Stimulated activated naive CD8-positive, alpha-beta T cell treated with anti-CD3 and anti-CD28 coated beads, Interleukin-15, amount 100 ng/mL, for 72 hours (primary cell): ENCODE measurements around the gene GLCE.
A peak's percentile ranks its signal among the peaks of the same experiment; 100 is the strongest.
"Not testable (repeated sequence)": the region's sequence is repeated elsewhere in the genome, so short reads cannot be mapped to it uniquely, and the experiment has no call there.

ENCODE experiments used
- ATAC-seq: fragments of 150-1000 bp; cut with Tn5 transposase; 2 replicates; pipeline ENCODE4 v1.10.0; 2021; ENCODE audit warnings: mild to moderate bottlenecking, moderate library complexity
- DNase-seq, 2 donors: peaks; one replicate each; pipeline ENCODE4 v3.0.0; 2021 to 2022
- H3K27ac Mint-ChIP-seq, 2 donors: one replicate each; pipeline ENCODE4 v1.8.0; 2022; ENCODE audit warnings: mild to moderate bottlenecking in 2 of 2, mixed read lengths in 2 of 2, moderate library complexity in 2 of 2
- H3K27me3 Mint-ChIP-seq: one replicate; pipeline ENCODE4 v1.8.0; 2022; ENCODE audit warnings: mixed read lengths
- H3K4me1 Mint-ChIP-seq: one replicate; pipeline ENCODE4 v1.8.0; 2022; ENCODE audit warnings: mild to moderate bottlenecking, mixed read lengths
- H3K4me3 Mint-ChIP-seq, 2 donors: one replicate each; pipeline ENCODE4 v1.8.0; 2022; ENCODE audit warnings: mild to moderate bottlenecking in 2 of 2, mixed read lengths in 2 of 2, moderate library complexity in 1 of 2
- H3K9me3 Mint-ChIP-seq, 2 donors: one replicate each; pipeline ENCODE4 v1.8.0; 2022; ENCODE audit warnings: mixed read lengths in 2 of 2

Gene GLCE

DNA sequence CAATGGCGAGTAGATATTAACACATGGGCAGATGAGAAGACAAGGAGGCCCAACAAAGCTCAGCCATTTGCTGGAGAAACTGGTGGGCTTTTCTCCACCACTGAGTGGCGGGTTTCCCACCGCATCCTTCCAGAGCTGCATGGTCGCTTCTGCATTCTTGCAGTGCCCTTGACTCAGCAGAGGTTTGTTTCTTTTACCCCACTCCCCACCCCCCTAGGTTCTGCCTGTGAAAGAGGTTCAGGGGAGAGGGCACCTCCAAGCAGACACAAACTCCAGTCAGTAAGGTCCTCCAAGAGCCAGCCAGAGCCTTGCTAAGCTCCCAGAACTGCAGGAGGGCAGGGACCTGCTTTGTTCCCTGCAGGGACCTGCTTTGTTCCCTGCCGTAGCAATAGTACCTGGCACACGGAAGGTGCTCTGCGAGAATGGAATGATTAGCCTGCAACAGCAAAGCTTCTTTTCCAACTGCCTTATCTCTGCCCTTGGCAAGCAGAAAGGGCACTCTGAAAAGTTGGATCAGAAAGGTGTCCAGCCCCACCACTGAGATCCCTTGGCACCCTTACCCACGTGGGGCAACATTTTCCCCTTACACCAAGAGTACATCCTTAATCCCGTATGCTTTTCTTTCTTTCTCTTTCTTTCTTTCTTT lies 139.6 kb downstream of the GLCE start:
- peaks cover 7% of the 10 kb centered on the region for H3K4me1 Mint-ChIP-seq
- no peak overlapping the region for H3K4me3 Mint-ChIP-seq
- DNase-seq (no peak), ATAC-seq (no peak)
- no peak overlapping the region for H3K27ac Mint-ChIP-seq
- H3K9me3 Mint-ChIP-seq: no peaks in the 10 kb centered on the region
- peaks cover 82% of the 10 kb centered on the region for H3K27me3 Mint-ChIP-seq

DNA sequence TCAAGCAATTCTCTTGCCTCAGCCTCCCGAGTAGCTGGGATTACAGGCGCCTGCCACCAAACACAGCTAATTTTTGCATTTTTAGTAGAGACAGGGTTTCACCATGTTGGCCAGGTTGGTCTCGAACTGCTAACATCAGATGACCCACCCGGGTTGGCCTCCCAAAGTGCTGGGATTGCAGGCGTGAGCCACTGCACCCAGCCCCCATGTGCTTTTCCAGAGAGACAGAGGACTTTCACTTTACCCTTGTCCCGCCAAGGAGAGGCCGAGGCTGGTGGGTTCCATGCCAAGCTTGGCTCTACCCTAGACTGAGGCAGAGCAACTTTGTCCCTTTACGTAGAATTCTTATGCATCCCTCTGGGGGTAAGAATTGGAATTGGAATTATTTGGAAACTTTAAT lies 140.7 kb downstream of the GLCE start:
- Mint-ChIP-seq H3K27ac (peak overlapping the region in 1 of 2 donors; percentile 29), H3K27me3 (peaks cover 75% of the 10 kb centered on the region)
- not testable (repeated sequence) for H3K4me3 Mint-ChIP-seq, H3K4me1 Mint-ChIP-seq, H3K9me3 Mint-ChIP-seq, DNase-seq, ATAC-seq

DNA sequence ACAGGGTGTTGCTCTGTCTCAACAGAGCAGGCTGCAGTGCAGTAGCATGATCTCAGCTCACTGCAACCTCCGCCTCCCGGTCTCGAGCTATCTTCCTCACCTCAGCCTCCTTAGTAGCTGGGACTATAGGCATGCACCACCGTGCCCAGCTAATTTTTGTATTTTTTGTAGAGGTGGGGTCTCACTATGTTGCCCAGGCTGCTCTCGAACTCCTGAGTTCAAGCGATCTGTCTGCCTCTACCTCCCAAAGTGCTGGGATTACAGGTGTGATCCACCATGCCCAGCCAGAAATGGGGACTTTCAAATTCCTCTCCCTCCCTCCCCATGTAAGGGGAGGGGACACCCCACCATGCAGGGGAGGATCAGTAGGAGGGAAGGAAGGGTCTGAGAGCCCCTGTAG lies 141.7 kb downstream of the GLCE start:
- H3K9me3 Mint-ChIP-seq, H3K4me3 Mint-ChIP-seq, H3K27ac Mint-ChIP-seq, ATAC-seq, DNase-seq, H3K4me1 Mint-ChIP-seq: not testable (repeated sequence)
- H3K27me3 Mint-ChIP-seq: peaks cover 66% of the 10 kb centered on the region

DNA sequence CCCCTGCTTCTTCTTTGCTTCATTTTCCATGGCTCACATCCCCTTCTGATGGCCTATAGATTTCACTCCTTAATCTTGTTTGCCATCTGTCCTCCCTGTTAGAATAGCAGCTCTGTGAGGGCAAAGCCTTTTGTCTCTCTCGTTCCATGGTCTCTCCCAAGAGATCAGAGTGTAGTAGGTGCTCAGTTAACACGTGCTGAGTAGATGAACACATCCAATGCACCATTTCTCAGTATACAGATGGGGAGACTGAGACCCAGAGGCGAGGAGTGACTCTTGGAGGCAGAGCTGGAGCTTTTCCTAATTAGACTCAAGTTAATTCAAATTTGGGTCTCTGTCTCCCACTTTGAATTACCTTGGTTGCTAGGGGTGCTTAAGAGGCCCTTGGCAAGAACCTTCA lies 142.5 kb downstream of the GLCE start:
- Mint-ChIP-seq H3K4me3 (no peak overlapping the region), H3K27ac (no peak overlapping the region), H3K27me3 (peaks cover 66% of the 10 kb centered on the region), H3K9me3 (no peaks in the 10 kb centered on the region), H3K4me1 (peaks cover 7% of the 10 kb centered on the region)
- no peak for ATAC-seq
- no peak for DNase-seq

DNA sequence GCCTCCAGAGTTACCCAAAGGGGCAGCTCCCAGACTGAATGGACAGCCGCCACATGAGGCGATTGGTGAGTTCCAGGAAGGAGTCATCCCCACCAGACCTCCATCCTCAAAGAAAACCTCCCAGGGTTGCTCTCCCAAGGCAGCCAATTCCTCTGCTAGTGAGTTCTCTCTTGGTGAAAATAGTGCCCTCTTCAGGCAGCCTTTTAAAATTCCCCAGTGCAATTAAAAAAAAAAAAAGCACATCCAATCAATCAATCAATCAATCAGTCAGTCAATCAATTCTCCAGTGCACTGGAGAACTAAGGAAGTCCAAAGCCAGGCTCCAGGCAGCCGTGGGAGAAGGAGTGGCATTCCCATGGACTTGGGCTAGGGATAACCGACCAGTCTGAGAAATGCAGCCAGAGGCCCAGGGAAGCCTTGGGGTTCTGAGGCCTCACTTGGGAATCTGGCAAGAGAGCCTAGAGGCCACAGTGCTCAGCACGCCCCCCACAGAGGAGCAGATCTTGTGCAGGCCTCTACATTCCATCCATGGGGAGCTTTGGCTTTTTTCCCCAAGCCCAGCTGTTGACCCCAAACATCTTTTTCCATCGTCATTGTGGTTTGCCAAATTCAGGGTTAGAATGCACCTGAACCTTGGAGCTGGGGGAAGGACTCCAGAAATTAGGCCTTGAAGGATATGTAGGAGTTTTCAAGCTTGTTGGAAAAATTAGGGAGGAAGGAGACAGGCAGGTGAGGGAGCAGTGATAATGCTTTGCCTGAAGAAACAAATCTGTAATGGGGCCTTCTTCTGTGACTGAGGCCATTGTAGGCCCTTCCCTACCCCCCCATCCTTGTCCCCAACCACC lies 143.1 kb downstream of the GLCE start:
- Mint-ChIP-seq H3K27me3 (peaks cover 60% of the 10 kb centered on the region), H3K4me1 (peaks cover 7% of the 10 kb centered on the region), H3K27ac (no peak overlapping the region), H3K4me3 (no peak overlapping the region), H3K9me3 (no peaks in the 10 kb centered on the region)
- no peak for DNase-seq
- ATAC-seq: no peak

DNA sequence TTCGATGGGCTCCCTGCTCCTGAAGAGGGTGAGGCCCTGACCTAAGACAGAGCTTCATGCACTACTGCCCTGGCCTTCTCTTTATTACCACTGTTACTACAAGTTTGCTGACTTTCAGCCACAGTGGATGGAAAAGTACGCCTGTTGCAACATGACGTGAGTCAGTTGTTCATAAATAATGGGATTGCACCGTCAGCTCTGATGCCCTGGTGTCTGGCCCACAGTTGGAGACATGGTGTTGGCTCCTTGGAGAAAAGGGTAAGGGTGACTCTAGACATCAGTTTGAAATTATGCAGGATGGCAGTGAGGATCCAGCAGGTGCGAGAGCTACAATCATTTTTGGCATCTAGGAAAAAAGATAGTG lies 143.7 kb downstream of the GLCE start:
- DNase-seq (no peak), ATAC-seq (no peak)

DNA sequence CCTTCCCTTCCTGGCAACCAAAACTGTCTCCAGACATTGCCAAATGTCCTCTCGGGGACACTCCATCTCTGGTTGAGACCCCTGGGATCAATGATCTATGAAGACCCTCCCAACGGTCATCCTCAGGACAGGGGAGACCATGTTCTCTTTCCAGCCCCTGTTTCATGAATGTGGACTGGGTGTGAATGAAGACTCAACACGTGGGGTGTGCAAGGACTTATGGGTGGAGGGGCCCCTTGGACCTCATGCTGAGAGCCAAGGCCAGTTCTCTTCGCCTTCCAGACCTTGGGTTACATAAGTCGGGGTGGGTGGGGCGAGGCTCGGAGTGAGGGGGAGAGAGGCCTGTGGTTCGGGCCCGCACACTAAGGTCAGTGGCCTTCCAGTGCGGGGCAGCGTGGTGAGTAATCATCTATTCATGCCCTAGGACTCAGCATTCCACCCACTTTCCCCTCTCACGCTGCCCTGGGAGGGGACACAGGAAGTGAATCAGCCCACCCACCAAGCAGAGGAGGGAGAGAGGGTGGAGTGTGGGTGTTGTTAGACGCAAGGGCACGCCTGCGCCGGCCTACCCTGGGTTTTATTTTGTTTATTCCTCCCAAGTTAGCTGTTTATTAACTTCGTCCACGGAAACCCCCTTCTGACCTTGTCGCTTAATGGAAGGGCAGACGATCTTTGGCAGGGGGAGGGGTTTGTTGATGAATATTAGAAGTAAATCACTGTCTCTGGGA lies 144.9 kb downstream of the GLCE start:
- no peaks in the 10 kb centered on the region for H3K9me3 Mint-ChIP-seq
- H3K27me3 Mint-ChIP-seq: peaks cover 43% of the 10 kb centered on the region
- DNase-seq (no peak), ATAC-seq (no peak)
- no peak overlapping the region for H3K27ac Mint-ChIP-seq
- H3K4me3 Mint-ChIP-seq: no peak overlapping the region
- H3K4me1 Mint-ChIP-seq: no peaks in the 10 kb centered on the region

More for the DNA sequence above, 143.7 kb downstream of the GLCE start:
- Mint-ChIP-seq H3K27ac (no peak overlapping the region), H3K27me3 (peaks cover 55% of the 10 kb centered on the region), H3K9me3 (no peaks in the 10 kb centered on the region), H3K4me1 (peaks cover 6% of the 10 kb centered on the region), H3K4me3 (no peak overlapping the region)

DNA sequence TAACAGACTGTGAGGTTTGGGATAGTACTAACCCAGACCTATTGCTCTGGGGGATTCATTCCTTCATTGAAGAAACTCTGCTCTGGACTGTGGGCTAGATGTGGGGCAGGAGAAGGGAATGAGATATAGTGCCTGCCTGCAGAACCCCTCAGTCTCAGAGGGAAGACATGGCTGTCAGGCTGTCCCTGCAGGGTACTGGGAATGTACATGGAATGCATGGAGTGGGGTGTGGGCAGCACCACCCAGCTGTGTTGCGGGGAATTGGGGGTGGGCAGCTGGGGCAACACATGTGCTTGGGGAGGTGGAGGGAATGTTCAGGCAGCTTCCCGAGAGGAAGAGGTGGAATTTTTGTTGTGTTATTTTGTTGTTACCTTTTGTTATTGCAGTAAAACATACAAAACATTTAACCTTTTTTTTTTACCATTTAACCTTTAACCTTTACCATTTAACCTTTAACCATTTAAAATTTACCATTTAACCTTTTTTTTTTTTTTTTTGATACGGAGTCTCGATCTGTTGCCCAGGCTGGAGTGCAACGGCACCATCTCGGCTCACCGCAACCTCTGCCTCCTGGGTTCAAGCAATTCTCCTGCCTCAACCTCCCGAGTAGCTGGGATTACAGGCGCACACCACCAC lies 145.6 kb downstream of the GLCE start:
- H3K27me3 Mint-ChIP-seq: peaks cover 36% of the 10 kb centered on the region
- no peak overlapping the region for H3K27ac Mint-ChIP-seq
- no peaks in the 10 kb centered on the region for H3K4me1 Mint-ChIP-seq
- H3K4me3 Mint-ChIP-seq: no peak overlapping the region
- ATAC-seq (no peak), DNase-seq (no peak)
- no peaks in the 10 kb centered on the region for H3K9me3 Mint-ChIP-seq

DNA sequence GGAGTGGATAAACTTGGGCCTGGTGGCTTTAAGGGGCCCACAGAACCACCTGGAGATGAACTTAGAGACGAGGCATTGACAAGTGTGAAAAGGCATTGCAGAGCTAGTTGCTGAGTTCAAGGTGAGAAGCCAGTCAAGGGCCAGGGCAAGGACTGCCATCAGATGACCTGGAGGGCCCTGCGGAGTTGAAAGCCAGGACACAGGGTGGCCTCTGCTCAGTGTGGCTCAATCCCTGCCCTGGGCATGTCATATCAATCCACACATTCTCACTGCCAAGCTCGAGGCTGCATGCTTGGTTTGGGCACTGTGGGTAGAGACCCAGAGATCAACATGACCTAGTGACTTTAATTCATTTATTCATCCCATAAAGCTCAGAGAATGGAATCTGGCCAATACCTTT lies 147.5 kb downstream of the GLCE start:
- no peak overlapping the region for H3K27ac Mint-ChIP-seq
- no peak overlapping the region for H3K4me3 Mint-ChIP-seq
- H3K4me1 Mint-ChIP-seq: no peaks in the 10 kb centered on the region
- peaks cover 17% of the 10 kb centered on the region for H3K27me3 Mint-ChIP-seq
- H3K9me3 Mint-ChIP-seq: no peaks in the 10 kb centered on the region
- ATAC-seq (no peak), DNase-seq (no peak)

DNA sequence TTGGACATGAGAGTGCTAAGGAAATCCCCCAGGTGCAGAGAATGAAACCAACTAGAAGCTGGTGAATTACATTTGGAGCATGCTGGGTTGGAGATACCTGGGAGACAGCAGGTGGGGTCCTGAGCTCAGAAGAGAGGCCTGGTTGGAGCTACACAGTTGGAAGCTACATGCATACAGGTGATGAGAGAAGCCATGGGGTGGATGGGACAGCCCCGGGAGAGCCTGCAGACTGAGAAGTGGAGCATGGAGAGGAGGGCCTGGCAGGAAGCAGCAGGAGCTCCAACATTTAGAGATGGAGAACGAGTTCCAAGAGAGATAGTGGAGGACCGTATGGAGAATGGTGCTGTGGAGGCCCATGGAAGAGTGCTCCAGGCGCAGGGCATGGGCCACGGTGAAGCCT lies 148.5 kb downstream of the GLCE start:
- no peak overlapping the region for H3K4me3 Mint-ChIP-seq
- H3K4me1 Mint-ChIP-seq: no peaks in the 10 kb centered on the region
- H3K9me3 Mint-ChIP-seq: no peaks in the 10 kb centered on the region
- DNase-seq: no peak
- ATAC-seq: no peak
- H3K27ac Mint-ChIP-seq: no peak overlapping the region
- H3K27me3 Mint-ChIP-seq: peaks cover 9% of the 10 kb centered on the region

DNA sequence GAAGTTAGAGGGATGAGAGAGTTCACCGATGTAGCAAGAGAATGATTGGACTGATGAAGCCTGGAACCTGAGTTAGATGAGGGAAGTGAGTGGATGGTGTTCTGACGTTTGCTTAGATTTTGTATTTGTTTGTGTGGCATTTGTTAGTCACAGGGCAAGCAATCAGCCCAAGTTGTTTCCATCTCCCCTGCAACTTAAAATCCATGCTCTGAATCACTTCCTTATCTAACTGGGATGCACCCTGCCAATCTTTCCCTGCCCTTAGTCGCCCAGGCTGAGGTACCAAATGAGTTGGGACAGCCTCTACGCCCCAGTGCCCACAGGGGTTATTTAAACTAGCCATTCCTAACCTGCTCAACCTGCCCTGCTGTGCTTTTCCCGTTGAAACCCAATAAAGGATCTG lies 150.9 kb downstream of the GLCE start:
- H3K4me1 Mint-ChIP-seq: no peaks in the 10 kb centered on the region
- no peak for DNase-seq
- no peaks in the 10 kb centered on the region for H3K9me3 Mint-ChIP-seq
- no peak overlapping the region for H3K4me3 Mint-ChIP-seq
- H3K27me3 Mint-ChIP-seq: peaks cover 14% of the 10 kb centered on the region
- H3K27ac Mint-ChIP-seq: peak overlapping the region in 1 of 2 donors; percentile 27
- ATAC-seq: no peak

DNA sequence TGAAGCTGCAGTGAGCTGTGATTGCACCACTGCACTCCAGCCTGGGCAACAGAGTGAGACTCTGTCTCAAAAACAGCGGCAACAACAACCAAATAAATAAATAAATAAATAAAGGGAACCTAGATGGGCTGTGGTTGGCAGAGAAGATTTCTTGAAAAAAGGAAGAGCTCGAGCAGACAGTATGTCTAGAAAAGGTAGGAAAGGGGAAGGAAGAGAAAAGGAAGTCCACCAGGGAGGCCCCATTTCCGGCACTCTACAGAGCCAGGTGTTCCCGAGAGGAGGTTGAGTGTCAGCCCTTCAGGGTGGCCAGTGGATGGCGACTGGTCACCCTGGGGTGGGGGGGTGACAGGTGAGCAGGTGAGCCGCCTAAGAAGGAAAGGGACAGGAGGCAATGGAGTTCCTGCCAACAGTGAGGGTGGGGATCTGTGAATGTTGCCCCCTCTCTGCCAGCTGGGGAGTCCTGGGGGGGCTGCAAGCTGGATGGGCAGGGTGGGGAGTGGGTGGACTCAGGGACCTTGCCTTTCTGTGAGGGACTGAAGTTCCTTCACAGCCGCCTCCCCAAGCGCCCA lies 153.1 kb downstream of the GLCE start:
- no peaks in the 10 kb centered on the region for H3K4me1 Mint-ChIP-seq
- no peak for DNase-seq
- H3K27ac Mint-ChIP-seq: peak overlapping the region in 1 of 2 donors; percentile 36
- peaks cover 21% of the 10 kb centered on the region for H3K27me3 Mint-ChIP-seq
- H3K4me3 Mint-ChIP-seq: no peak overlapping the region
- no peak for ATAC-seq
- H3K9me3 Mint-ChIP-seq: no peaks in the 10 kb centered on the region

DNA sequence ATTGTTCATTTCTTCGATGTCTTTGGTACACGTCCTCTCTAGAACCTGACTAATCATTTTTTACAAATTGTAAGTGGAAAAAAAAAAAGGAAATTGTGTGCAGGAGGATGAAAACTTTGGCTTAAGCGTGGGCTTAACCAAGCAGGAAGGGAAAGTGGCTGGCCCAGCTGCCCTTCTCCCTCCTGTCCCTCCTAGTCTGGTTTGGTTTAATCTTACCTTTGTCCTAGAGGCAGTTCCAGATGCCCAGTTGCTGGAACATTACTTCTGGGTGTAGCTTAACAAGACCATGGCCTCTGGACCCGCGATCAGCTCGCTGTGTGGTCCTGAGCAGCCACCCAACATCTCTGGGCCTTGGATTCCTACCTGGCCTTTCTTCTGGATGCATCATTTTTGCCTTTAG lies 153.7 kb downstream of the GLCE start:
- Mint-ChIP-seq H3K9me3 (no peaks in the 10 kb centered on the region), H3K27ac (no peak overlapping the region), H3K4me1 (no peaks in the 10 kb centered on the region), H3K27me3 (peaks cover 22% of the 10 kb centered on the region), H3K4me3 (no peak overlapping the region)
- no peak for ATAC-seq
- DNase-seq: no peak

DNA sequence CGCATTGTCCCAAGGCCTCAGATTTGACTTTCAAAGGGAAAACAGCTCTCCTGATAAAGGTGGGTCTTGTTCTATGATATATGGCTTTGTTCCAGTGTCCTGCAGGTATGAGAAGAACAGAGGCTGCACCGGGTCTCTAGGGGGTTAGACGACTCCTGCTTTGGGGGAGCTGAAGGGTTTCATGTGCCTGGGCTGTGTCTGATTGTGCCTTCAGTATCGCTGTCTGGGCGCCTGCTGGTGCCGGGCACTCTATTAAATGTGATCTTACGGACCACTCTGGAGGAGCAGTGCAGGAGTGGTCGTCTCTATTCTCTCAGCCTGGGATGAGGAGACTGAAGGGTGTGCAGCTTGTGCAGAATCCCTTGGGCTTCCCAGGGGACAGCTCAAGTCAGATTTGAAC lies 154.3 kb downstream of the GLCE start:
- H3K27ac Mint-ChIP-seq: peak overlapping the region in 1 of 2 donors; percentile 43
- ATAC-seq: no peak
- H3K27me3 Mint-ChIP-seq: peaks cover 27% of the 10 kb centered on the region
- H3K4me3 Mint-ChIP-seq: no peak overlapping the region
- DNase-seq: no peak
- no peaks in the 10 kb centered on the region for H3K9me3 Mint-ChIP-seq
- H3K4me1 Mint-ChIP-seq: peaks cover 3% of the 10 kb centered on the region

DNA sequence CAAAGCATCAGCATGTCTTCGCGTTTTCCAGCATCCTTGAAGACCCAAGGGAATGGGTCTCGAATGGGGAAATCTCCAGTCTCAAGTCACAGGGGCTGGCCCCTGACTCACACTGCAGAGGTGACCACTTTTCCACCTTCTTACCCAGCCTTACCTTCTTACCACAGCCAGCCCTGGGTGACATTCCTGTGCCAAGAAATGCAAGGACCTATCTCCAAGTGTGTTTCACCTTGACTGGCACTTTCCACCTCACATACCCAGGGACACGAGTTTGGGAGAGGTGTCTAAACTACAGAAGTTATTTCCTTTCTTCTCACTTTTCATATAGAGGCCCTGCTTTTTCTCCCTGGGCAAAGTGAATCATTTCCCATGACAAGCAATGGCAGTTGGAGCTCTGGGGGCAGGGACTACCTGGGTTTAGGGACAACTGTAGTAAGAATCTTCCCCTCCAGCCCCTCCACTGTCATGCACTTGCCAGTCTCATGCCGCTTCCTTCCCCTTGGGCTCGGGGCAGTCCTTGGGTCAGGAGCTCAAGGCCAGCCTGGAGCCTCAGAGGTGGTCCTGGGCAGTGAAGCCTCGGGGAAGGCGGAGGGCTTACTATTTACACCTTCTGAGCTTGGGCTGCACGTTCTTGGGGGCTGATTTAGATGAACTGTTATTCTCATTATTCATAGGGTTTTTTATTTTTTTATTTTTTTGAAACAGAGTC lies 155.1 kb downstream of the GLCE start:
- ATAC-seq (no peak), DNase-seq (no peak)
- H3K4me1 Mint-ChIP-seq: peaks cover 9% of the 10 kb centered on the region
- H3K27ac Mint-ChIP-seq: peak overlapping the region in 1 of 2 donors; percentile 56
- H3K9me3 Mint-ChIP-seq: no peaks in the 10 kb centered on the region
- peaks cover 32% of the 10 kb centered on the region for H3K27me3 Mint-ChIP-seq
- no peak overlapping the region for H3K4me3 Mint-ChIP-seq
